Hepatocyte (in vitro differentiated cells): ENCODE measurements around the gene ZFP36. TPM values are rescaled to one million over a fixed set of nuclear protein-coding genes. Genes with fewer than 3 reads are reported as not detected.

Experiments used
- DNase-seq: peaks from one replicate; pipeline ENCODE4 v3.0.0-alpha.2; 2016; ENCODE audit warnings: low spot score
- H2AFZ ChIP-seq: fragments of 200-600 bp; sonication (generic); 2 replicates; pipeline ENCODE4 v1.6.0; 2016; ENCODE audit warnings: antibody characterized with exemption, mild to moderate bottlenecking
- H3K27ac ChIP-seq: fragments of 200-600 bp; sonication (generic); 2 replicates; pipeline ENCODE4 v1.5.1; 2016; ENCODE audit warnings: mild to moderate bottlenecking
- H3K27me3 ChIP-seq: fragments of 200-600 bp; sonication (generic); 2 replicates; pipeline ENCODE4 v1.6.1; 2016
- H3K36me3 ChIP-seq: fragments of 200-600 bp; sonication (generic); replicated peaks from 2 replicates; pipeline ENCODE4 v1.5.1; 2016; ENCODE audit warnings: low read depth; ENCODE audit not compliant: insufficient read depth
- H3K4me1 ChIP-seq: fragments of 200-600 bp; sonication (generic); 2 replicates; pipeline ENCODE4 v1.5.1; 2016; ENCODE audit warnings: mild to moderate bottlenecking, moderate library complexity; ENCODE audit not compliant: insufficient read depth
- H3K4me2 ChIP-seq: fragments of 200-600 bp; sonication (generic); 2 replicates; pipeline ENCODE4 v1.6.0; 2016
- H3K4me3 ChIP-seq: fragments of 200-600 bp; sonication (generic); 2 replicates; pipeline ENCODE4 v1.5.1; 2016; ENCODE audit warnings: mild to moderate bottlenecking
- H3K79me2 ChIP-seq: fragments of 200-600 bp; sonication (generic); 2 replicates; pipeline ENCODE4 v1.6.0; 2017; ENCODE audit warnings: mild to moderate bottlenecking
- H3K9me2 ChIP-seq: fragments of 200-600 bp; sonication (generic); replicated peaks from 2 replicates; pipeline ENCODE4 v1.6.0; 2017; ENCODE audit warnings: mild to moderate bottlenecking; ENCODE audit not compliant: insufficient read depth
- H3K9me3 ChIP-seq: fragments of 200-600 bp; sonication (generic); 2 replicates; pipeline ENCODE4 v1.5.1; 2016; ENCODE audit warnings: low read depth, mild to moderate bottlenecking
- H4K20me1 ChIP-seq: fragments of 200-600 bp; sonication (generic); 2 replicates; pipeline ENCODE4 v1.6.0; 2016; ENCODE audit warnings: mild to moderate bottlenecking; ENCODE audit not compliant: insufficient read depth, poor library complexity, severe bottlenecking
- CTCF ChIP-seq: fragments of 200-600 bp; sonication (generic); IDR thresholded peaks from 2 replicates; pipeline ENCODE4 v1.5.1; 2016; ENCODE audit warnings: antibody characterized with exemption, mild to moderate bottlenecking; ENCODE audit not compliant: poor library complexity
- EZH2 ChIP-seq: fragments of 200-600 bp; sonication (generic); IDR thresholded peaks from 2 replicates; pipeline ENCODE4 v1.6.1; 2016; ENCODE audit warnings: antibody characterized with exemption, mild to moderate bottlenecking, borderline replicate concordance
- EZH2phosphoT487 ChIP-seq: fragments of 200-600 bp; sonication (generic); IDR thresholded peaks from one replicate; pipeline ENCODE4 v1.6.1; 2018; ENCODE audit warnings: antibody characterized with exemption, mild to moderate bottlenecking, low read depth, moderate library complexity; ENCODE audit not compliant: unreplicated experiment, severe bottlenecking
- WGBS: methylation state at CpG from one replicate; pipeline ENCODE4 v1.1.6; 2016; ENCODE audit warnings: low lambda C conversion rate; ENCODE audit errors: missing lambda C conversion rate; 5-methylcytosine and 5-hydroxymethylcytosine counted together
- polyA plus RNA-seq: library from polyadenylated mRNA; unstranded; fragments of >200 nt; fragmentation: Nextera tagmentation; extraction: Ambion mirVana; gene quantifications from 2 replicates; pipeline ENCODE4 v1.2.1, GENCODE V29; 2016
- total RNA-seq: library from RNA; depleted of rRNA; stranded (reverse); fragments of >200 nt; gene quantifications from 2 replicates; pipeline ENCODE4 v1.2.3, GENCODE V29; 2014

Gene ZFP36
- total and polyA plus RNA-seq, 2 experiments from 2014 or later: 95.8 to 1,034 TPM

GRCh38 chr19:39401549-39402345 lies 4.9 kb upstream of the ZFP36 start:
- 42% methylated on average over 25 of the region's 25 CpGs for WGBS
- Histone ChIP-seq H3K79me2 (peaks cover 16% of the 10 kb centered on the region), H3K4me2 (peak overlapping the region; percentile 87), H3K9me2 (no peaks in the 10 kb centered on the region), H4K20me1 (peaks cover under 1% of the 10 kb centered on the region), H3K27me3 (no peaks in the 10 kb centered on the region), H3K4me3 (no peak overlapping the region), H3K4me1 (peaks cover 55% of the 10 kb centered on the region), H3K27ac (peak overlapping the region; percentile 100), H2AFZ (no peak overlapping the region), H3K9me3 (no peaks in the 10 kb centered on the region), H3K36me3 (no peaks in the 10 kb centered on the region)
- peak; percentile 93 for DNase-seq
- no peak for TF ChIP-seq EZH2
- TF ChIP-seq EZH2phosphoT487: no peak
- no peak for TF ChIP-seq CTCF

GRCh38 chr19:39402346-39403300 lies 4.0 kb upstream of the ZFP36 start:
- H3K27ac ChIP-seq: peak overlapping the region; percentile 100
- DNase-seq: peak; percentile 97
- H3K27me3 ChIP-seq: no peaks in the 10 kb centered on the region
- 5% methylated on average over 51 of the region's 59 CpGs for WGBS
- no peaks in the 10 kb centered on the region for H3K9me2 ChIP-seq
- peak overlapping the region; percentile 14 for H3K4me3 ChIP-seq
- H3K36me3 ChIP-seq: no peaks in the 10 kb centered on the region
- H3K79me2 ChIP-seq: peaks cover 25% of the 10 kb centered on the region
- no peaks in the 10 kb centered on the region for H3K9me3 ChIP-seq
- TF ChIP-seq EZH2 (no peak), CTCF (no peak), EZH2phosphoT487 (no peak)
- peak overlapping the region; percentile 87 for H3K4me2 ChIP-seq
- no peak overlapping the region for H2AFZ ChIP-seq
- H3K4me1 ChIP-seq: peaks cover 55% of the 10 kb centered on the region
- peaks cover 9% of the 10 kb centered on the region for H4K20me1 ChIP-seq

GRCh38 chr19:39403331-39404312 lies 3.0 kb upstream of the ZFP36 start:
- no peaks in the 10 kb centered on the region for H3K9me3 ChIP-seq
- H3K9me2 ChIP-seq: no peaks in the 10 kb centered on the region
- no peaks in the 10 kb centered on the region for H3K27me3 ChIP-seq
- peaks cover 48% of the 10 kb centered on the region for H3K4me1 ChIP-seq
- DNase-seq: peak; percentile 99
- H3K27ac ChIP-seq: peak overlapping the region; percentile 100
- peaks cover 16% of the 10 kb centered on the region for H4K20me1 ChIP-seq
- peak overlapping the region; percentile 87 for H3K4me2 ChIP-seq
- H3K36me3 ChIP-seq: no peaks in the 10 kb centered on the region
- 5% methylated on average over 22 of the region's 43 CpGs for WGBS
- peak overlapping the region; percentile 14 for H3K4me3 ChIP-seq
- TF ChIP-seq EZH2phosphoT487 (no peak), CTCF (no peak), EZH2 (no peak)
- H2AFZ ChIP-seq: no peak overlapping the region
- H3K79me2 ChIP-seq: peaks cover 35% of the 10 kb centered on the region
